HepG2 (cell line): Measurements from ENCODE around the gene CADPS2. TPM values are rescaled to one million over a fixed set of nuclear protein-coding genes. Genes with fewer than 3 reads are reported as not detected.

Experiments used
- ATF4 ChIP-seq, 2 experiments: fragments of 450-650 bp in 1 of 2; sonication (generic) in 1 of 2; formaldehyde crosslinking; IDR thresholded peaks; 2 replicates each; pipeline versions ENCODE4 v1.5.0 to v1.8.0; 2020 to 2022; ENCODE audit warnings: mild to moderate bottlenecking in 1 of 2, missing genetic modification reagents in 1 of 2
- GABPA ChIP-seq, 2 experiments: IDR thresholded peaks; 2 replicates each; pipeline ENCODE4 v1.6.1; 2011 to 2016; ENCODE audit warnings: low read depth in 2 of 2, low read length in 1 of 2, missing biosample characterization in 1 of 2, missing genetic modification characterization in 1 of 2
- GABPB1 ChIP-seq: IDR thresholded peaks from 2 replicates; pipeline ENCODE4 v1.6.1; 2016; ENCODE audit warnings: mild to moderate bottlenecking, missing genetic modification reagents, moderate library complexity, missing compliant biosample characterization
- GMEB1 ChIP-seq: sonication (generic); formaldehyde crosslinking; IDR thresholded peaks from 2 replicates; pipeline ENCODE4 v1.5.1; 2020; ENCODE audit warnings: missing genetic modification reagents, mild to moderate bottlenecking, borderline replicate concordance
- GRHL1 ChIP-seq: sonication (generic); formaldehyde crosslinking; conservative IDR thresholded peaks from 2 replicates; pipeline ENCODE4 v1.8.0; 2022; ENCODE audit warnings: missing genetic modification reagents
- KMT2A ChIP-seq: sonication (generic); formaldehyde crosslinking; IDR thresholded peaks from 2 replicates; pipeline ENCODE4 v1.4.0; 2020; ENCODE audit warnings: missing genetic modification reagents
- MTERF4 ChIP-seq: sonication (generic); formaldehyde crosslinking; IDR thresholded peaks from 2 replicates; pipeline ENCODE4 v1.8.0; 2023; ENCODE audit warnings: mild to moderate bottlenecking, missing genetic modification reagents
- REPIN1 ChIP-seq: sonication (generic); formaldehyde crosslinking; IDR thresholded peaks from 2 replicates; pipeline ENCODE4 v1.8.0; 2022; ENCODE audit warnings: missing genetic modification reagents, low read depth, mild to moderate bottlenecking, borderline replicate concordance
- SP4 ChIP-seq: sonication (generic); formaldehyde crosslinking; IDR thresholded peaks from 2 replicates; pipeline ENCODE4 v1.8.1; 2023; ENCODE audit warnings: mild to moderate bottlenecking, missing genetic modification reagents
- SRY ChIP-seq: sonication (generic); formaldehyde crosslinking; IDR thresholded peaks from 2 replicates; pipeline ENCODE4 v1.8.0; 2022; ENCODE audit warnings: mild to moderate bottlenecking, missing genetic modification reagents
- SSRP1 ChIP-seq: IDR thresholded peaks from 2 replicates; pipeline ENCODE4 v1.6.1; 2016; ENCODE audit warnings: control low read depth
- TOE1 ChIP-seq: sonication (generic); formaldehyde crosslinking; IDR thresholded peaks from 2 replicates; pipeline ENCODE4 v1.4.0; 2020; ENCODE audit warnings: mild to moderate bottlenecking, missing genetic modification reagents
- ZBTB43 ChIP-seq: sonication (generic); formaldehyde crosslinking; conservative IDR thresholded peaks from 2 replicates; pipeline ENCODE4 v1.4.0; 2020; ENCODE audit warnings: missing genetic modification reagents
- ZNF234 ChIP-seq: sonication (generic); formaldehyde crosslinking; conservative IDR thresholded peaks from 2 replicates; pipeline ENCODE4 v1.5.1; 2020; ENCODE audit warnings: mild to moderate bottlenecking, missing genetic modification reagents
- ZNF263 ChIP-seq: sonication (generic); formaldehyde crosslinking; IDR thresholded peaks from 2 replicates; pipeline ENCODE4 v1.4.0; 2020; ENCODE audit warnings: missing genetic modification reagents
- ZNF337 ChIP-seq: sonication (generic); formaldehyde crosslinking; IDR thresholded peaks from 2 replicates; pipeline ENCODE4 v1.5.1; 2020; ENCODE audit warnings: missing genetic modification reagents, low read depth, mild to moderate bottlenecking, borderline replicate concordance
- ZNF33B ChIP-seq: sonication (generic); formaldehyde crosslinking; IDR thresholded peaks from 2 replicates; pipeline ENCODE4 v1.5.1; 2020; ENCODE audit warnings: mild to moderate bottlenecking, missing genetic modification reagents
- ZNF580 ChIP-seq: IDR thresholded peaks from 2 replicates; pipeline ENCODE4 v1.6.1; 2016; ENCODE audit warnings: low read depth, borderline replicate concordance
- ZSCAN31 ChIP-seq: sonication (generic); formaldehyde crosslinking; IDR thresholded peaks from 2 replicates; pipeline ENCODE4 v1.5.0; 2020; ENCODE audit warnings: low read depth, mild to moderate bottlenecking, missing genetic modification reagents
- polyA plus RNA-seq, 8 experiments: library from polyadenylated mRNA; depleted of rRNA in 3 of 8; stranded (reverse) in 7 of 8; unstranded in 1 of 8; fragments of >200 nt; fragmentation: Illumina TruSeq in 4 of 8; extraction: Trizol in 4 of 8; gene quantifications; 2 replicates each; pipeline versions ENCODE4 v1.2.1 to v1.2.3, GENCODE V29; 2011 to 2016; ENCODE audit warnings: low read depth in 4 of 8, missing spikeins in 1 of 8, mixed read lengths in 1 of 8; ENCODE audit not compliant: insufficient read depth in 1 of 8
- total RNA-seq, 5 experiments: library from RNA; depleted of rRNA; stranded (reverse); fragments of >200 nt; fragmentation: Illumina TruSeq; extraction: Trizol; gene quantifications; 2 replicates each; pipeline ENCODE4 v1.2.3, GENCODE V29; 2016; ENCODE audit warnings: low read depth in 1 of 5

Gene CADPS2
- total and polyA plus RNA-seq, 2 of the 13 experiments (the other 11 are each of a cell fraction or from before 2014, with no cell fraction given): 17.6 to 43.8 TPM

- TF ChIP-seq ZNF337 (CRISPR knock-in tag): no peak
- TF ChIP-seq GABPA (IDR thresholded peaks at IDR 0.05; ENCODE audit: low read depth, low read length): no peak
- TF ChIP-seq GABPA (CRISPR knock-in tag; IDR thresholded peaks at IDR 0.05; ENCODE audit: low read depth): no peak
- peak; percentile 62 for TF ChIP-seq SRY (CRISPR knock-in tag)
- TF ChIP-seq SSRP1 (CRISPR knock-in tag): no peak
- TF ChIP-seq REPIN1 (CRISPR knock-in tag): no peak
- 0 out of 2 replicates have a peak, but pooled peaks have one; percentile 51 for TF ChIP-seq MTERF4
- TF ChIP-seq ZNF580 (CRISPR knock-in tag): no peak
- no peak for TF ChIP-seq GABPB1 (CRISPR knock-in tag)
- TF ChIP-seq GRHL1: no peak
- no peak for TF ChIP-seq ZNF33B (CRISPR knock-in tag)
- TF ChIP-seq ZNF263 (CRISPR knock-in tag): 0 out of 2 replicates have a peak, but pooled peaks have one; percentile 32
- TF ChIP-seq SP4 (CRISPR knock-in tag): no peak
- no peak for TF ChIP-seq ZBTB43 (CRISPR knock-in tag)
- no peak for TF ChIP-seq ZNF234
- no peak for TF ChIP-seq GMEB1 (CRISPR knock-in tag)
- no peak for TF ChIP-seq ATF4 (CRISPR knock-in tag; IDR thresholded peaks at IDR 0.05)
- peak; percentile 71 for TF ChIP-seq KMT2A (CRISPR knock-in tag)
- TF ChIP-seq ZSCAN31 (CRISPR knock-in tag): no peak; the same call in 1 of the 2 replicates
- no peak for TF ChIP-seq TOE1 (CRISPR knock-in tag)
These were observed 490 bp downstream of the CADPS2 start (continued) for GRCh38 chr7:122885583-122886356.
